Measurements from ENCODE around the gene SPDYE5.

SPDYE5 gene

GRCh38 chr7:75537731-75538130, 45.6 kb downstream of the SPDYE5 start:
- DNase-seq, result no peak

GRCh38 chr7:75546237-75547015, 54.3 kb downstream of the SPDYE5 start:
- DNase-seq, result no peak
